GM06990 (cell line): ENCODE measurements around the gene AGAP1.

Experiments
- DNase-seq: peaks from one replicate; pipeline ENCODE4 v3.0.0-alpha.2; 2011; ENCODE audit not compliant: insufficient read length; ENCODE audit errors: extremely low read depth
- H3K27me3 ChIP-seq: replicated peaks from 2 replicates; pipeline ENCODE4 v1.6.0; 2011; ENCODE audit warnings: low read length; ENCODE audit not compliant: control insufficient read depth, insufficient read depth
- H3K36me3 ChIP-seq: 2 replicates; pipeline ENCODE4 v1.5.1; 2011; ENCODE audit warnings: low read length; ENCODE audit not compliant: control insufficient read depth, insufficient read depth
- H3K4me3 ChIP-seq: replicated peaks from 2 replicates; pipeline ENCODE4 v1.5.1; 2011; ENCODE audit warnings: low read depth, mild to moderate bottlenecking, control low read depth, low read length
- CTCF ChIP-seq: IDR thresholded peaks from 2 replicates; pipeline ENCODE4 v1.5.1; 2011; ENCODE audit warnings: low read length, control low read depth, mild to moderate bottlenecking, inconsistent platforms; ENCODE audit not compliant: insufficient read depth, poor library complexity, severe bottlenecking

The AGAP1 gene

GRCh38 chr2:235990344-235990743 lies 496.5 kb downstream of the AGAP1 start:
- H3K4me3 ChIP-seq, result no peak overlapping the region
- no peak for TF ChIP-seq CTCF
- no peaks in the 10 kb centered on the region for H3K36me3 ChIP-seq
- DNase-seq, result no peak
- H3K27me3 ChIP-seq, result no peaks in the 10 kb centered on the region

- Histone ChIP-seq H3K27me3 (no peaks in the 10 kb centered on the region), H3K36me3 (no peaks in the 10 kb centered on the region), H3K4me3 (no peak overlapping the region)
- DNase-seq, result no peak
- TF ChIP-seq CTCF, result no peak
Observed at GRCh38 chr2:235992024-235992423, 498.2 kb downstream of the AGAP1 start.

- no peak for TF ChIP-seq CTCF
- Histone ChIP-seq H3K36me3 (no peaks in the 10 kb centered on the region), H3K27me3 (no peaks in the 10 kb centered on the region), H3K4me3 (no peak overlapping the region)
- no peak for DNase-seq
Observed at GRCh38 chr2:235996419-235996818, 502.6 kb downstream of the AGAP1 start.

GRCh38 chr2:235999011-235999410 lies 505.2 kb downstream of the AGAP1 start:
- no peak for TF ChIP-seq CTCF
- no peaks in the 10 kb centered on the region; the same call in 1 of the 2 replicates for H3K27me3 ChIP-seq
- H3K4me3 ChIP-seq, result no peak overlapping the region
- DNase-seq, result no peak
- no peaks in the 10 kb centered on the region for H3K36me3 ChIP-seq

- TF ChIP-seq CTCF, result no peak
- Histone ChIP-seq H3K4me3 (no peak overlapping the region), H3K27me3 (no peaks in the 10 kb centered on the region; the same call in 1 of the 2 replicates), H3K36me3 (no peaks in the 10 kb centered on the region)
- no peak for DNase-seq
Observed at GRCh38 chr2:236001166-236001828, 507.5 kb downstream of the AGAP1 start.

GRCh38 chr2:236001854-236002253 lies 508.0 kb downstream of the AGAP1 start:
- TF ChIP-seq CTCF, result no peak
- no peak overlapping the region for H3K4me3 ChIP-seq
- DNase-seq, result no peak

More at GRCh38 chr2:236001854-236002253, 508.0 kb downstream of the AGAP1 start:
- Histone ChIP-seq H3K36me3 (no peaks in the 10 kb centered on the region), H3K27me3 (no peaks in the 10 kb centered on the region; the same call in 1 of the 2 replicates)
